GM12878 (cell line): ENCODE measurements around the gene PLEKHM1. TPM values are rescaled to one million over a fixed set of nuclear protein-coding genes. Genes with fewer than 3 reads are reported as not detected.
"Not testable (repeated sequence)": the region's sequence is repeated elsewhere in the genome, so short reads cannot be mapped to it uniquely, and the experiment has no call there.

Experiments used
- ATAC-seq: fragments of 200-7000 bp; cut with Tn5 transposase; 3 replicates; pipeline ENCODE4 v1.9.1; 2020; ENCODE audit warnings: mild to moderate bottlenecking, moderate library complexity
- BruUV-seq: library from RNA; stranded (reverse); fragments of 400-500 nt; replicated peaks from 2 replicates; lab custom pipeline; 2021; lab: Mats Ljungman, UMichigan
- CTCF ChIA-PET: fragments of 300-600 bp; sonication (Branson Sonifier 250); formaldehyde crosslinking; extraction: SDS; loops from one replicate; lab custom pipeline; 2021; ENCODE audit warnings: inconsistent platforms; lab: Yijun Ruan, JAX
- POLR2A ChIA-PET: fragments of 350-600 bp; formaldehyde crosslinking; extraction: SDS; loops from one replicate; lab custom pipeline; 2021; ENCODE audit warnings: inconsistent platforms; lab: Charles Lee
- RAD21 ChIA-PET: fragments of 300-600 bp; sonication (Branson Sonifier 250); formaldehyde crosslinking; loops from one replicate; lab custom pipeline; 2023; ENCODE audit warnings: antibody characterized with exemption; ENCODE audit not compliant: unreplicated experiment; lab: Charles Lee
- SMC1A ChIA-PET: fragments of 300-600 bp; sonication (Branson Sonifier 250); formaldehyde crosslinking; loops from one replicate; lab custom pipeline; 2023; ENCODE audit not compliant: unreplicated experiment, uncharacterized antibody; lab: Charles Lee
- DNase-seq: peaks from one replicate; pipeline ENCODE4 v3.0.0-alpha.2; 2011; ENCODE audit warnings: low read depth, low spot score
- FAIRE-seq: peaks from 3 replicates; lab custom pipeline; 2011; peaks lifted over from hg19 to GRCh38; lab: Jason Lieb, UNC
- H2AFZ ChIP-seq: 2 replicates; pipeline ENCODE4 v1.6.0; 2011; ENCODE audit warnings: low read depth, low read length, control low read depth; ENCODE audit not compliant: control insufficient read depth
- H3K27ac ChIP-seq: 2 replicates; pipeline ENCODE4 v1.5.1; 2011; ENCODE audit warnings: control low read depth; ENCODE audit not compliant: control insufficient read depth, insufficient read depth
- H3K27me3 ChIP-seq, 2 experiments: replicated peaks in 1 of 2; 2 replicates each; pipeline versions ENCODE4 v1.6.0 to v1.6.1; 2011; ENCODE audit warnings: low read length in 1 of 2; ENCODE audit not compliant: control insufficient read depth in 2 of 2, insufficient read depth in 2 of 2
- H3K36me3 ChIP-seq, 2 experiments: 2 replicates each; pipeline ENCODE4 v1.5.1; 2011; ENCODE audit warnings: low read length in 1 of 2; ENCODE audit not compliant: control insufficient read depth in 2 of 2, insufficient read depth in 2 of 2
- H3K4me1 ChIP-seq: 2 replicates; pipeline ENCODE4 v1.6.1; 2011; ENCODE audit warnings: mild to moderate bottlenecking, low read length, moderate library complexity, mixed read lengths; ENCODE audit not compliant: control insufficient read depth, insufficient read depth
- H3K4me2 ChIP-seq: 2 replicates; pipeline ENCODE4 v1.6.0; 2011; ENCODE audit warnings: control low read depth; ENCODE audit not compliant: control insufficient read depth, insufficient read depth
- H3K4me3 ChIP-seq: fragments of 200-600 bp; sonication (generic); 2 replicates; pipeline ENCODE4 v1.5.1; 2016
- H3K79me2 ChIP-seq: 2 replicates; pipeline ENCODE4 v1.6.0; 2011; ENCODE audit warnings: low read length; ENCODE audit not compliant: control insufficient read depth, insufficient read depth
- H3K9ac ChIP-seq: 2 replicates; pipeline ENCODE4 v1.8.0; 2011; ENCODE audit warnings: low read length, control low read depth, mixed read lengths; ENCODE audit not compliant: control insufficient read depth, insufficient read depth
- H3K9me3 ChIP-seq: replicated peaks from 3 replicates; pipeline ENCODE4 v1.5.1; 2011; ENCODE audit warnings: mild to moderate bottlenecking, low read length; ENCODE audit not compliant: control insufficient read depth, insufficient read depth
- H4K20me1 ChIP-seq: 2 replicates; pipeline ENCODE4 v1.6.0; 2011; ENCODE audit not compliant: control insufficient read depth, insufficient read depth
- WGBS: methylation state at CpG from one replicate; pipeline ENCODE4 v1.1.6; 2016; ENCODE audit warnings: low lambda C conversion rate; ENCODE audit not compliant: insufficient replicate concordance, insufficient coverage; ENCODE audit errors: missing lambda C conversion rate; 5-methylcytosine and 5-hydroxymethylcytosine counted together
- in situ Hi-C: fragments of 300-500 bp; cut with MboI; formaldehyde crosslinking; loops from 9 replicates; pipeline ENCODE4 v1.14.3; 2018; ENCODE audit warnings: mixed read lengths
- intact Hi-C: fragments of 100-400 bp; cut with micrococcal nuclease; formaldehyde crosslinking; loops from one replicate; pipeline ENCODE4 v1.14.2; 2022; ENCODE audit not compliant: unreplicated experiment
- polyA plus RNA-seq, 11 experiments: library from polyadenylated mRNA; depleted of rRNA in 4 of 11; unstranded in 6 of 11; stranded (reverse) in 5 of 11; fragments of >200 nt; fragmentation: Nextera tagmentation in 4 of 11; fragmentation: Illumina TruSeq in 1 of 11; extraction: Ambion mirVana in 4 of 11; extraction: Trizol in 1 of 11; gene quantifications; 1 replicate in 1 of 11; 2 replicates in 10 of 11; pipeline versions ENCODE4 v1.2.1 to v1.2.3, GENCODE V29; 2011 to 2016; ENCODE audit warnings: inconsistent platforms in 2 of 11, missing spikeins in 2 of 11, low read depth in 1 of 11
- total RNA-seq, 4 experiments: library from RNA; depleted of rRNA in 3 of 4; stranded (reverse); fragments of >200 nt in 3 of 4; fragmentation: Illumina TruSeq in 1 of 4; extraction: Trizol in 1 of 4; gene quantifications; 2 replicates each; pipeline versions ENCODE4 v1.2.1 to v1.2.3, GENCODE V29; 2013 to 2021

Gene PLEKHM1
- total and polyA plus RNA-seq, 10 of the 15 experiments (the other 5 are each of a cell fraction or from before 2014, with no cell fraction given), result 0.21 to 27.8 (median 9.4) TPM

DNA sequence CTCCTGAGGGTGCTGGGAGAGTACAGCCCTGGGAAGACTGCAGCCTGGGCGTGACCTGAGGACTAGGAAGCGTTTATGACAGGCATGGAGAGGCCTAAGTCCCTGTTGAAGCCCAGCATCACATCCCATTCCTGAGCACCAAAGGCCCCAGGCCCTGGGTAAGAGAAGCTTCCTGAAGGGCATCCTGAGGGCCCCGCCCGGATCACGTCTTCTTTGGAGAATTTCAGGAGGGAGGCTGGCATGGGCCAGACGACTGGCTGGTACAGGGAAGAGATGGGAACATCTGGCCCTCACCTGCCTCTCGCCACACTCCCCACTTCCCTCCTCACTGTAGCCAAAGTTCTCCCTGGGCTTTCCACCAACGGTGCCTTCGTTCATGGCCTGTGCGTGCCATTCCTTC, 46.2 kb downstream of the PLEKHM1 start:
- H3K9me3 ChIP-seq, ATAC-seq, H3K27me3 ChIP-seq, DNase-seq, H3K79me2 ChIP-seq, FAIRE-seq, BruUV-seq, H4K20me1 ChIP-seq, intact Hi-C loops, H3K4me3 ChIP-seq, SMC1A ChIA-PET, POLR2A ChIA-PET, H3K36me3 ChIP-seq, CTCF ChIA-PET, H2AFZ ChIP-seq, H3K27ac ChIP-seq, H3K9ac ChIP-seq, in situ Hi-C loops, H3K4me2 ChIP-seq, RAD21 ChIA-PET: not testable (repeated sequence)
- WGBS, result 84% methylated on average over 9 of the region's 10 CpGs
- H3K4me1 ChIP-seq, result peaks cover 18% of the 10 kb centered on the region

DNA sequence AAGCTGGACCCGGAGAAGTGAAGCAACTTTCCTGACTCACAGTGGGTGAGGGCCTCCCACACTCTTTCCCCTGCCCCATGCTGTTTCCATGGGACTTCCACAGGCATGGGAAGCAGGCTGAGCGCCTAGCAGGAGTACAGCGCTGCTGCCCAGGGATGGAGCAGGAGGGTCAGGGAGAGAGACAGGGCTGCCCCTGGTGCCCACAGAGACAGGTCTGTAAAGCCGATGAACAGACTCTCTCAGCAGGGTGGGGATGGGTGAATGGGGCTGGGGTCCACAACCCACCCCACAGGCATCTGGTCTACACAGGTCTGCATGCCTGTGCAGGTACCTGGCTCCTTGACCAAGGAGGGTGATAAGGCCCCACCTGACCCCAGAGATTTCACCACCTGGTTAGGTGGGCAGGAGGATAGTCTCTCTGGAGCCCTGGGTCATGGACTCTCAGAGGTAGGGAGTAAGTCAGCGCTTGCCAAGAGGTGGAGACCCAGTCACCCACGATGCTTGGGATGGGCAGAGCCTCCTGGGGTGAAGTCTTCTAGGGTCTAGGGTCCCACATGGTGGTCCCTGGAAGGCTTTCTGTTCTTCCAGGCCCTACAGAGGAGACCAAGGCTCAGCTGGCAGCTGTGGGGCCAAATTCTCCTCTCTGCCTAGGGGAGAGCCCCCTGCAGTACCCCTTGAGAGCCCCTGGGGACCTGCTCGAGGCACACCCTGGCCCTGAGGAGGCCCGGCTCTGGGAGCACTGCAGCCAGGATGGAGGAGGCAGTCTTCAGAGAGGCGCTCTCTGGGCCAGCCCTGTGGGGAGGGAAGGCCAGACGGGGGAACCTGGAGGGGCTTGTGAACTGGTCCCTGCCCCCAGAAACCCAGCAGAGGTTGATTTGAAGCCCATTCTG, 46.9 kb downstream of the PLEKHM1 start:
- FAIRE-seq, H3K27ac ChIP-seq, SMC1A ChIA-PET: not testable (repeated sequence)

More for the DNA sequence above, 46.9 kb downstream of the PLEKHM1 start:
- H4K20me1 ChIP-seq, ATAC-seq, RAD21 ChIA-PET, H3K4me3 ChIP-seq, H3K36me3 ChIP-seq, H3K79me2 ChIP-seq, H2AFZ ChIP-seq, intact Hi-C loops, in situ Hi-C loops, H3K9ac ChIP-seq, BruUV-seq, DNase-seq, H3K9me3 ChIP-seq, POLR2A ChIA-PET, H3K4me2 ChIP-seq, CTCF ChIA-PET, H3K27me3 ChIP-seq: not testable (repeated sequence)
- peaks cover 18% of the 10 kb centered on the region for H3K4me1 ChIP-seq
- WGBS, result 86% methylated on average over 10 of the region's 10 CpGs
